ENCODE measurements around the gene ARHGEF28. TPM values are rescaled to one million over a fixed set of nuclear protein-coding genes. Genes with fewer than 3 reads are reported as not detected.

The ARHGEF28 gene
- total and polyA plus RNA-seq, 4 experiments from 2014 or later: not detected

- Mint-ChIP-seq H3K27me3 (peaks cover 7 to 10% of the 10 kb centered on the region in 2 donors), H3K27ac (no peak overlapping the region), H3K4me3 (no peak overlapping the region), H3K36me3 (no peaks in the 10 kb centered on the region), H3K4me1 (no peaks in the 10 kb centered on the region), H3K9me3 (no peaks in the 10 kb centered on the region)
- Histone ChIP-seq H3K4me3 (ENCODE audit: low read length in 2 of 2) (no peak overlapping the region), H3K36me3 (ENCODE audit: insufficient read depth, low read length) (no peaks in the 10 kb centered on the region), H3K27me3 (ENCODE audit: insufficient read depth, low read length) (no peaks in the 10 kb centered on the region), H3K27ac (ENCODE audit: low read depth, low read length) (no peak overlapping the region), H3K4me1 (ENCODE audit: insufficient read depth, low read length) (no peaks in the 10 kb centered on the region), H3K9me3 (ENCODE audit: control insufficient read depth in 1 of 2, low read length in 2 of 2) (no peaks in the 10 kb centered on the region)
- ChIA-PET POLR2A (ENCODE audit: partially characterized antibody) (no interaction called here), CTCF (ENCODE audit: partially characterized antibody) (no interaction called here)
- DNase-seq: no peak
- intact Hi-C loops (cut with micrococcal nuclease): no loop called here
Observed at GRCh38 chr5:73647721-73648120, 21.7 kb downstream of the ARHGEF28 start.

- Histone ChIP-seq H3K27ac (ENCODE audit: low read depth, low read length) (no peak overlapping the region), H3K27me3 (ENCODE audit: insufficient read depth, low read length) (no peaks in the 10 kb centered on the region), H3K4me3 (ENCODE audit: low read length in 2 of 2) (no peak overlapping the region), H3K36me3 (ENCODE audit: insufficient read depth, low read length) (no peaks in the 10 kb centered on the region), H3K4me1 (ENCODE audit: insufficient read depth, low read length) (no peaks in the 10 kb centered on the region), H3K9me3 (ENCODE audit: control insufficient read depth in 1 of 2, low read length in 2 of 2) (no peaks in the 10 kb centered on the region)
- Mint-ChIP-seq H3K36me3 (no peaks in the 10 kb centered on the region), H3K4me3 (no peak overlapping the region), H3K27me3 (peaks cover 7 to 10% of the 10 kb centered on the region in 2 donors), H3K9me3 (no peaks in the 10 kb centered on the region), H3K4me1 (no peaks in the 10 kb centered on the region), H3K27ac (no peak overlapping the region)
- ChIA-PET POLR2A (ENCODE audit: partially characterized antibody) (no interaction called here), CTCF (ENCODE audit: partially characterized antibody) (no interaction called here)
- intact Hi-C loops (cut with micrococcal nuclease): no loop called here
- no peak for DNase-seq
Observed at GRCh38 chr5:73648515-73648914, 22.5 kb downstream of the ARHGEF28 start.

- Mint-ChIP-seq H3K27me3 (peaks cover 7 to 10% of the 10 kb centered on the region in 2 donors), H3K4me3 (no peak overlapping the region), H3K9me3 (no peaks in the 10 kb centered on the region), H3K36me3 (no peaks in the 10 kb centered on the region), H3K27ac (no peak overlapping the region), H3K4me1 (no peaks in the 10 kb centered on the region)
- no peak overlapping the region for H3K4me3 ChIP-seq (ENCODE audit: low read length in 2 of 2)
- intact Hi-C loops (cut with micrococcal nuclease): no loop called here
- H3K27me3 ChIP-seq (ENCODE audit: insufficient read depth, low read length): no peaks in the 10 kb centered on the region
- H3K36me3 ChIP-seq (ENCODE audit: insufficient read depth, low read length): no peaks in the 10 kb centered on the region
- H3K4me1 ChIP-seq (ENCODE audit: insufficient read depth, low read length): no peaks in the 10 kb centered on the region
- ChIA-PET CTCF (ENCODE audit: partially characterized antibody) (no interaction called here), POLR2A (ENCODE audit: partially characterized antibody) (interaction anchor here (0.5 kb wide), 1 partner anchor 8 kb away, joined by 3 read pairs; no protein-coding TSS in a partner anchor)
- no peaks in the 10 kb centered on the region for H3K9me3 ChIP-seq (ENCODE audit: control insufficient read depth in 1 of 2, low read length in 2 of 2)
- no peak for DNase-seq
- H3K27ac ChIP-seq (ENCODE audit: low read depth, low read length): no peak overlapping the region
Observed at GRCh38 chr5:73649926-73650325, 23.9 kb downstream of the ARHGEF28 start.

GRCh38 chr5:73652391-73652790 is 26.4 kb downstream of the ARHGEF28 start:
- H3K4me1 ChIP-seq (ENCODE audit: insufficient read depth, low read length): no peaks in the 10 kb centered on the region
- H3K27ac ChIP-seq (ENCODE audit: low read depth, low read length): no peak overlapping the region
- Mint-ChIP-seq H3K36me3 (no peaks in the 10 kb centered on the region), H3K27me3 (peaks cover 4 to 10% of the 10 kb centered on the region in 2 donors), H3K4me1 (no peaks in the 10 kb centered on the region), H3K27ac (no peak overlapping the region), H3K4me3 (no peak overlapping the region), H3K9me3 (no peaks in the 10 kb centered on the region)
- ChIA-PET CTCF (ENCODE audit: partially characterized antibody) (no interaction called here), POLR2A (ENCODE audit: partially characterized antibody) (no interaction called here)
- intact Hi-C loops (cut with micrococcal nuclease): no loop called here
- no peaks in the 10 kb centered on the region for H3K27me3 ChIP-seq (ENCODE audit: insufficient read depth, low read length)
- H3K4me3 ChIP-seq (ENCODE audit: low read length in 2 of 2): no peak overlapping the region
- H3K36me3 ChIP-seq (ENCODE audit: insufficient read depth, low read length): no peaks in the 10 kb centered on the region
- H3K9me3 ChIP-seq (ENCODE audit: control insufficient read depth in 1 of 2, low read length in 2 of 2): no peaks in the 10 kb centered on the region
- no peak for DNase-seq

GRCh38 chr5:73654171-73654811 is 28.3 kb downstream of the ARHGEF28 start:
- Mint-ChIP-seq H3K27ac (no peak overlapping the region), H3K36me3 (no peaks in the 10 kb centered on the region), H3K4me3 (no peak overlapping the region), H3K9me3 (no peaks in the 10 kb centered on the region), H3K4me1 (no peaks in the 10 kb centered on the region), H3K27me3 (peaks cover 1 to 7% of the 10 kb centered on the region in 2 donors)
- no peak for DNase-seq
- H3K27ac ChIP-seq (ENCODE audit: low read depth, low read length): no peak overlapping the region
- H3K27me3 ChIP-seq (ENCODE audit: insufficient read depth, low read length): no peaks in the 10 kb centered on the region
- ChIA-PET POLR2A (ENCODE audit: partially characterized antibody) (no interaction called here), CTCF (ENCODE audit: partially characterized antibody) (interaction anchor here (1.1 kb wide), 1 partner anchor 14 kb away, joined by 3 read pairs; no protein-coding TSS in a partner anchor)
- no peaks in the 10 kb centered on the region for H3K36me3 ChIP-seq (ENCODE audit: insufficient read depth, low read length)
- H3K4me3 ChIP-seq (ENCODE audit: low read length in 2 of 2): no peak overlapping the region
- intact Hi-C loops (cut with micrococcal nuclease): no loop called here
- H3K9me3 ChIP-seq (ENCODE audit: control insufficient read depth in 1 of 2, low read length in 2 of 2): no peaks in the 10 kb centered on the region
- no peaks in the 10 kb centered on the region for H3K4me1 ChIP-seq (ENCODE audit: insufficient read depth, low read length)

- H3K36me3 Mint-ChIP-seq: no peaks in the 10 kb centered on the region
- H3K4me1 Mint-ChIP-seq: no peaks in the 10 kb centered on the region
- Histone ChIP-seq H3K9me3 (ENCODE audit: control insufficient read depth in 1 of 2, low read length in 2 of 2) (no peaks in the 10 kb centered on the region), H3K27ac (ENCODE audit: low read depth, low read length) (no peak overlapping the region), H3K27me3 (ENCODE audit: insufficient read depth, low read length) (no peaks in the 10 kb centered on the region), H3K4me3 (ENCODE audit: low read length in 2 of 2) (no peak overlapping the region), H3K36me3 (ENCODE audit: insufficient read depth, low read length) (no peaks in the 10 kb centered on the region), H3K4me1 (ENCODE audit: insufficient read depth, low read length) (no peaks in the 10 kb centered on the region)
- POLR2A ChIA-PET (ENCODE audit: partially characterized antibody): no interaction called here
- intact Hi-C loops (cut with micrococcal nuclease): no loop called here
- H3K4me3 Mint-ChIP-seq: no peak overlapping the region
- no peak overlapping the region for H3K27ac Mint-ChIP-seq
- no peaks in the 10 kb centered on the region for H3K9me3 Mint-ChIP-seq
- CTCF ChIA-PET (ENCODE audit: partially characterized antibody): interaction anchor here (1.1 kb wide), 1 partner anchor 14 kb away, joined by 3 read pairs; no protein-coding TSS in a partner anchor
- DNase-seq: no peak
- H3K27me3 Mint-ChIP-seq: peaks cover 3 to 8% of the 10 kb centered on the region in 2 donors
Observed at GRCh38 chr5:73654819-73655318, 28.9 kb downstream of the ARHGEF28 start.

GRCh38 chr5:73655521-73656160 is 29.6 kb downstream of the ARHGEF28 start:
- POLR2A ChIA-PET (ENCODE audit: partially characterized antibody): no interaction called here
- Histone ChIP-seq H3K27ac (ENCODE audit: low read depth, low read length) (no peak overlapping the region), H3K36me3 (ENCODE audit: insufficient read depth, low read length) (no peaks in the 10 kb centered on the region), H3K4me3 (ENCODE audit: low read length in 2 of 2) (no peak overlapping the region), H3K27me3 (ENCODE audit: insufficient read depth, low read length) (no peaks in the 10 kb centered on the region), H3K4me1 (ENCODE audit: insufficient read depth, low read length) (no peaks in the 10 kb centered on the region), H3K9me3 (ENCODE audit: control insufficient read depth in 1 of 2, low read length in 2 of 2) (no peaks in the 10 kb centered on the region)
- no peak overlapping the region for H3K27ac Mint-ChIP-seq
- CTCF ChIA-PET (ENCODE audit: partially characterized antibody): no interaction called here
- DNase-seq: no peak
- H3K4me1 Mint-ChIP-seq: no peaks in the 10 kb centered on the region
- H3K36me3 Mint-ChIP-seq: no peaks in the 10 kb centered on the region
- intact Hi-C loops (cut with micrococcal nuclease): no loop called here
- peaks cover 3 to 11% of the 10 kb centered on the region in 2 donors for H3K27me3 Mint-ChIP-seq
- no peak overlapping the region for H3K4me3 Mint-ChIP-seq
- H3K9me3 Mint-ChIP-seq: no peaks in the 10 kb centered on the region

All from CD4-positive, alpha-beta memory T cell (primary cell).